Raji (cell line): ENCODE measurements around the gene UBA5.

Experiments
- POLR2A ChIP-seq: IDR thresholded peaks from 2 replicates; pipeline ENCODE4 v1.6.1; 2011; ENCODE audit warnings: low read depth, low read length, control low read depth; ENCODE audit not compliant: insufficient read depth

The UBA5 gene

GRCh38 chr3:132723024-132723950 lies 63.2 kb downstream of the UBA5 start:
- TF ChIP-seq POLR2A, result no peak; the same call in 1 of the 2 replicates

DNA sequence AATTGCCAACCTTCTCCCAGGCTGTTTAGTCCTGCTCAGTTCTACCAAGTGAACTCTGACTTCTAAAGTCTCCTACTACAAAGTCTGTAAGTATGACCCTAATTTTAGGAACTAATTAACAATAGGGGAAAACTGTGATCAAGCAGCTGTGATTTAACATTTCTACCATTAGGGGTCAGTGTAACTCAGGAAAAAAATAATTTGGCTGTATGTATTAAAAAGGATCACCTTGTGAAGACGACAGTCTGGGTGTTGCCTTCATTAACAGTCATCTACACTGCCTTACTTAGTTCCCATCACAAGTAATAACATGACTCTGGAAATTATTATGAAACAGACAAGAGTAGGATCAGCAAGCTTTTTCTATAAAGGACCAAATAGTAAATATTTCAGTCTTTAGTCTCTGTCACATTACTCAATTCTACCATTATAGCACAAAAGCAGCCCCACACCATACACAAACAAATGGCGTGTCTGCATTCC lies 66.3 kb downstream of the UBA5 start:
- no peak for TF ChIP-seq POLR2A
